Peyer's patch (tissue), 4 donors: ENCODE measurements around the gene ROBO2.

Experiments
- CTCF ChIP-seq, 6 experiments: fragments of 450-650 bp in 4 of 6; fragments of 200-600 bp in 2 of 6; sonication (generic) in 1 of 6; IDR thresholded peaks; one replicate each; pipeline ENCODE4 v1.5.1; 2017 to 2019; ENCODE audit warnings: antibody characterized with exemption in 6 of 6, mild to moderate bottlenecking in 3 of 6, moderate library complexity in 1 of 6
- POLR2A ChIP-seq, 2 donors: fragments of 450-650 bp; IDR thresholded peaks; one replicate each; pipeline ENCODE4 v1.5.1; 2017; ENCODE audit warnings: antibody characterized with exemption in 2 of 2, mild to moderate bottlenecking in 2 of 2, moderate library complexity in 2 of 2

DNA sequence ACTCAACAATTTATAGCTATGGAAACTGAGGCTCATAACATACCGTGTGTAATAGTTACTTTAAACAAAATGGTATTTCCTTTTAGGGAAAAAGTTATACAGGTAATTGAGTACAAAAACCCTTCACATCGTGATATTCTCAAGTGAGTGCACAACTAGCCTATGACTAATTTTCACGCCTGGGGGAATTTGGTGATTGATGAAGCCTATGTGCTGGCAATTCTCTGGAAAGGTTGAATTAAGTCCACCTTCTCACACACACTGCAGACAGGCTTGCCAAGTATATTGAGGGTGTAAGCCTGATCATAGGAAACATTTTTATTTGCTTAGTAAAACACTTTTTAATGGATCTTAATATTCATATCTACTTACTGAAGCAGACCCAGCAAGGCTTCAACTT lies 41.3 kb upstream of the ROBO2 start:
- no peak for TF ChIP-seq CTCF (IDR thresholded peaks at IDR 0.05)
- TF ChIP-seq POLR2A (IDR thresholded peaks at IDR 0.05), result no peak
